IPS-18a (cell line): ENCODE data around the gene BCL2.

ENCODE experiments used
- H3K27ac ChIP-seq: one replicate; pipeline ENCODE4 v1.5.1; 2013; ENCODE audit warnings: low read length
- H3K27me3 ChIP-seq: one replicate; pipeline ENCODE4 v1.6.1; 2013; ENCODE audit warnings: mild to moderate bottlenecking, low read length; ENCODE audit not compliant: control insufficient read depth, insufficient read depth
- H3K36me3 ChIP-seq: one replicate; pipeline ENCODE4 v1.6.1; 2013; ENCODE audit warnings: low read depth, low read length; ENCODE audit not compliant: control insufficient read depth
- H3K4me1 ChIP-seq: one replicate; pipeline ENCODE4 v1.6.1; 2013; ENCODE audit warnings: low read depth, low read length; ENCODE audit not compliant: control insufficient read depth
- H3K4me3 ChIP-seq: one replicate; pipeline ENCODE4 v1.5.1; 2013; ENCODE audit warnings: low read length
- H3K9ac ChIP-seq: one replicate; pipeline ENCODE4 v1.6.1; 2013; ENCODE audit warnings: mild to moderate bottlenecking, low read length, moderate library complexity
- H3K9me3 ChIP-seq: one replicate; pipeline ENCODE4 v1.6.1; 2013; ENCODE audit warnings: low read depth, low read length; ENCODE audit not compliant: control insufficient read depth

The BCL2 gene

DNA sequence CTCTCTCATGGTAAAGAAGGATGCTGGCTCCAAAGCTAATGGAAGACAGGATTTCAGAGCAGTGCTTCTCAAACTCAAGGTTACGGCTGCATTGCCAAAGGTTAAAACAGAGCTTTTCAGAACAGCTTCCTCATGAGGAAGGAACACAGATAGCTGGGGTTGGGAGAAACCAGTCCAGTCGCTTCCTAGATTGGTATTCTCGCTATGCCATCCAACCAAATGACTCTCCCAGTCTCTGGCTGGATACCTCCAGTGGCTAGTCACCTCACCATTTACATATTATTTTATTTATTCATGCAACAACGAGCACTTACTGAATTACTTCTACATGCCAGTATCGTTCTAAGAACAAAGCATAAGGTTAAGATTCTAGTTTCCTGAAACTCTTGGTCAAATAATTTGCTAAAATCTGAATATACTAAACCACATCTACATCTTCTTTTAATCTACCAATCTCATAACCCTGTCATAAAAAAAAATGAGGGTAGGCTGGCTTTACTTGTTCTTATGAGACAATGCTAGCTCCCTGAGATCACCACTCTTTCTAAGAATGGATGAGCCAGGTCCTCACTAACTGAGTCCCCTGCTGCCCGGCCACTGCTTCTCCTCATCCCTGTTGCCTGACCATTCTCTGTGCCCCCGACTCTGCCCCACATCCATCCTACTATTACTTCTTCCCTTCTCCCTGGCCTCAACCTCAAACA lies 27.1 kb upstream of the BCL2 start:
- Histone ChIP-seq H3K27me3 (no peaks in the 10 kb centered on the region), H3K9ac (no peak overlapping the region), H3K27ac (no peak overlapping the region), H3K4me3 (no peak overlapping the region), H3K36me3 (peaks cover 45% of the 10 kb centered on the region), H3K9me3 (no peaks in the 10 kb centered on the region), H3K4me1 (no peaks in the 10 kb centered on the region)

DNA sequence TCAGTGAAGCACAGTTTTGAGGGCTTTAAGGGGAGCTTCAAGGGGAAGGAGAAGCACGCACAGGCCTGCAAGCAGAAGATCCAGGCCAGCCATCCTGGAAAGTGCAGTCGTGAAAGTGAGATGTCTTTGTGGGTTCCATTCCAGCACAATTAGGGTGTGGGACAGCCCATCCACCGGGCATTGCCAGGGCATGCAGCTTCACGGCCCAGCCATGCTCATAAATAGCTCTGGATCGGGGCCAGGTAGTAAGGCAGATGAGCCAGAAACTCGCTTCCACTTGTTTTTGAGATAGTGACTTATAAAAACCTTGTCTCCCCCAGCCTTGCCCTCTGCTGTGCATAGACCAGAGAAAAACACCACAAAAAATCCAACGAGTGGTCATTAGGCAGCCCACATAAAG lies 26.5 kb upstream of the BCL2 start:
- Histone ChIP-seq H3K27me3 (no peaks in the 10 kb centered on the region), H3K36me3 (peaks cover 41% of the 10 kb centered on the region), H3K9me3 (no peaks in the 10 kb centered on the region), H3K27ac (no peak overlapping the region), H3K4me3 (no peak overlapping the region), H3K4me1 (no peaks in the 10 kb centered on the region), H3K9ac (no peak overlapping the region)

DNA sequence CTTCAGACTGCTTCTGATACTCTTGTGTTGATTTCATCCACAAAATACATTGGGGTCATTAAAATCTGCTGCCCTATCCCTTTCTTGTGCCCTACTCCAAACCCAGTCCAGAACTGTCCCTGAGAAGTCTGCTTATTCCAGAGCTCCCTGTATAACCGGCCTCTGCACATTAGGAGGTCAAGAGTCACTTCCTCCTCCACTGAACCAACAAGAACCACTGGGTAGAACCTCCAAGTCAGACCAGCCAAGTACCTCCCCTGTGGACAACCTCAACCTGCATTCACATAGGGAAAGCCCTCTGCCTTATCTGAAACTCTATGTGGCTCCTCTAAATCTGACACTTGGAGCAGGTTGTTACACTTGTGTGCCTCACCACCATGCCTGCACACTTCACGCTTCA lies 25.3 kb upstream of the BCL2 start:
- Histone ChIP-seq H3K36me3 (peaks cover 38% of the 10 kb centered on the region), H3K4me3 (no peak overlapping the region), H3K9me3 (no peaks in the 10 kb centered on the region), H3K4me1 (peaks cover 7% of the 10 kb centered on the region), H3K27me3 (no peaks in the 10 kb centered on the region), H3K27ac (no peak overlapping the region), H3K9ac (no peak overlapping the region)

DNA sequence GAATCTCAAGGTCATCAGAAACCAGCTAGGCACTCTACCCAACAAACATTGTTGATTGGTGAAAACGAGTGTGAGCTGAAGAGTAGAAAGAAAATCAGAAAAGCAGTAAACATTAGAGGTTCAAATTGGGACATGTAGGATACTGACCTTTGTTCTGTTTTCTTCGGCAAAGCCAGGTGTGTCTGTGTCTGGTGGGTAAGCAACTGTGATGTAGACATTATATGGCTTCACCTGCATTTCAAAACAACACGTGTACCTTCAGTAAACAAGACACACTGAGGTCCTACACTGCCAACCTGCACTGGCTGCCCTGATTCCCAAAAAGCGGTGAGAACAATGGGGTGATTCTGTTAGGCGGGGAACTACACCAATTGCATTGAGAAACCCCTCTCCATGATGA lies 24.7 kb upstream of the BCL2 start:
- Histone ChIP-seq H3K27me3 (no peaks in the 10 kb centered on the region), H3K27ac (no peak overlapping the region), H3K9ac (no peak overlapping the region), H3K9me3 (no peaks in the 10 kb centered on the region), H3K4me3 (no peak overlapping the region), H3K4me1 (peaks cover 7% of the 10 kb centered on the region), H3K36me3 (peaks cover 31% of the 10 kb centered on the region)

DNA sequence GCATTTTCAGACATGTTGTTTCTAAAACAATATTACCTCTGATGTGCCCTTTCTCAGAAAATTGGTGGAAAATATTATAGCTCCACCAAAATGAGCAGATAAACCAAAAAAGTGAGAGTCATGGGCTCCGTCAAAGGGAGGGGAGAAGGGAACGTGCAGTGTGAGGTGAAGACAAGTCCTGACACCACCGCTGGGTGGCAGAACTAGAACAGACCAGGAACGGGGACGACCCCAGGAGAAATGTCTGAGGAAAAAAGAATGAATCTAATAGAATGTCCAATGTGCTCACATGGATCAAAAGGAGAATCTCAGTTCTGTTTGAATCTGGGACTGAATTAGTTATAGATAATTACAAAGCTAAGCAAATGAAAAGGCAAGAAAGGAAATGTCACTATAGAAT lies 22.6 kb upstream of the BCL2 start:
- no peak overlapping the region for H3K4me3 ChIP-seq

DNA sequence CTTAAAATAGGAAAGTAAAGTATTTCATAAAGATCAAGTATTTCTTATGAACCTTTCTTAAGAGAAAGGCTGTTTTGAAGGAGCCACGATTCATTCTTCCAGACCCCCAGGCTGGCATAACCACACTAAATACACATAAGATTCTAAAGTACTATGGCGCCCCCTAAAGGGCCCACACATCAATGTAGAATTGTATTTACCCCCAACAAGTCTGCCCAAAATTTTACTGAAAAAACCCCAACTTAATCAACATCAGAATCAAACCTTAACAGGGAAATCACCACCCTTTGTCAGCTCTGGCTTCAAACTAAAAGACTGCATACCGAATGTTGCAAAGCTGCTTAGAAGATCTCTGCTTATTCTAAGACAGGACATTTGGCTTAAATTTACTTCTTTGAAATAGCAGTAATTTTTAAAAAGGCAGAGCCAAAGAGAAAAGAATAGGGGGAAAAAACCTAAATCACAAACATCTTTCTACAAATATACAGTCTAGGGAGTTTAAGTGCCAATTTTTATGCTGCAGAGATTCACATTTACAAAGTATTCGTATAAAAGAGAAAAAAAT lies 20.4 kb upstream of the BCL2 start:
- no peak overlapping the region for H3K4me3 ChIP-seq
- H3K36me3 ChIP-seq = peaks cover 29% of the 10 kb centered on the region
- peaks cover 7% of the 10 kb centered on the region for H3K4me1 ChIP-seq
- H3K27ac ChIP-seq = no peak overlapping the region
- peak overlapping the region; percentile 24 for H3K9ac ChIP-seq
- no peaks in the 10 kb centered on the region for H3K9me3 ChIP-seq
- H3K27me3 ChIP-seq = no peaks in the 10 kb centered on the region

More for the DNA sequence above, 22.6 kb upstream of the BCL2 start:
- Histone ChIP-seq H3K27me3 (no peaks in the 10 kb centered on the region), H3K27ac (no peak overlapping the region), H3K9ac (no peak overlapping the region), H3K36me3 (peaks cover 33% of the 10 kb centered on the region), H3K4me1 (peaks cover 7% of the 10 kb centered on the region), H3K9me3 (no peaks in the 10 kb centered on the region)

DNA sequence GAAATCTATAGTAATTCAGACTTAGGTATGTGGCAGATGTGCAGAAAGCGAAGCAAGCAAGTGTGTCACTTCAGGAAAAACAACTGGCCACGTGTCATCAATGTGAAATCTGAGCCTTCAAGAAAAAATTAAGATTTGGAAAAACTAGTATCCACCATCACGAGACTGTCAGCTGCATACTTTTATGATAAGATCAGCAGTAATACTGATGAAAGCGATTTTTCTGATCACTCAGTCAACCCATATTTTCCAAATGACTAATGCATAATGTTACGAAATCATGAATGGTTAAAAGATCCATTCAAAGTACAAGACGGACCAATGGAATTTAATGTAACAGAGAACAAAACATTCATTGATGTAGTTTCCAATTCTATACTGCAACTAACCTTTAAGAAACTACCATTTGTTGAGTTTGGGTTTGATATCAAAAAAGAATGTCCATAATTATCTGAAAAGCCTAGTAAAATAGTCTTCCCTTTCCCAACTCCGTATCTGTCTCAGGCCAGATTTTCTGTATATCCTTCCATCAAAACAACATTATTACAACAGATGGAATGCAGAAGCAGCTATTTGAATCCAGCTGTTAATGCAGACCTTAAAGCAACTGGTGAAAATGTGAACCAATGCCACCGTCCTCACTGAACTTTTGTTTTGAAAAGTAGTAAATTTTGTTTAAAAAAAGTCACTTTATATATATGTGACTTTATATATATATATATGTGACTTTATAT lies 17.0 kb upstream of the BCL2 start:
- Histone ChIP-seq H3K4me1 (peaks cover 7% of the 10 kb centered on the region), H3K9me3 (no peaks in the 10 kb centered on the region), H3K9ac (no peak overlapping the region), H3K27me3 (no peaks in the 10 kb centered on the region), H3K27ac (no peak overlapping the region), H3K36me3 (peaks cover 37% of the 10 kb centered on the region), H3K4me3 (no peak overlapping the region)

DNA sequence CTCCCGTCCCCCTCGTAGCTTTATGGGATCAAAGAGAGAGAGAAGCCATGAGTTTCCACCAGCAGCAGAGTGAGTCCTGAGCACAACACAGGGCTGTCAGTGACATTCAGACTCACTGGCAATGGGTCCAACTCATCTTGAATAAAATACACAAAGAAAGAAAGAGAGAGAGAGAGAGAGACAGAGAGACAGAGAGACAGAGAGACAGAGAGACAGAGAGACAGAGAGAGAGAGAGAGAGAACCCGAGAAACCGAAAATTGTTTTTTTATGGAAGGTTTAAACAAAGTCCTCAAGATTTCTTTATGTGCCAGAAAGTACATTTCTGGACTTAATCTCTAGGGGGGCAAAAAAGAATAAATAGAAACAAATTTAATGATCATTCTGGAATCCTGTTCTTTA lies 11.5 kb upstream of the BCL2 start:
- no peaks in the 10 kb centered on the region for H3K9me3 ChIP-seq
- peaks cover 34% of the 10 kb centered on the region for H3K36me3 ChIP-seq
- no peaks in the 10 kb centered on the region for H3K27me3 ChIP-seq

DNA sequence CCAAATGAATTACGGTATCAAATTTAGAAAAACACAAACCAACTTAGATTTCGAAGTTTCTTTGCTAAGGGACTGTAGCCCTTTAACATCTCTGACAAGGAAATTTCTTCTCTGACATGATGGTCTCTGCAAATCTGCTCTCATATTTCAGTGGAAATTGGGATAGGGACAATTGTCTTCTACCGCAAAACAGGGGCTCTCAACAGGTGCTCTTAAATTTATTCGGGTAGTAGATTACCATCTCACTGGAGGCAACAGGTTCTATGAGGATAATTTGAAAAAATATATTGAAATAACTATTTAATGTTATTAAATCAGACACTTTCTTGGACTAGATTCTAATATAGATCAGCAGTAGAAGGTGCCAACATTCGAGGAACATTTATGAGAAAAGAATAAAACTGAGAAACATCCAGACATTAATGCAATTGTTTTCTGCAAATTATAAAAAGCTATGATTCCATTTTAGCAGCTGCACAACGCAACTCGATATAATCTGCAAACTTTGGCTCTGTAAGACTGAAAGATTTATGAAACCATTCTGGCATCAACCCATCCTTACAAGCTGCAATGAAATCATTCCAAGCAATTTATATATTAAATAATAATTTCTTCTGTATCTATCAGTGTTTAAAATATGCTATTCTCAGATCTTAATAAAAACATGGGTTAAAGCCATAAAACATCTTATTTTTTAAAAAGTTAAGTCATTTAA lies 10.0 kb upstream of the BCL2 start:
- Histone ChIP-seq H3K9ac (no peak overlapping the region), H3K36me3 (peaks cover 23% of the 10 kb centered on the region), H3K27ac (no peak overlapping the region), H3K9me3 (no peaks in the 10 kb centered on the region), H3K4me3 (no peak overlapping the region), H3K27me3 (no peaks in the 10 kb centered on the region), H3K4me1 (no peaks in the 10 kb centered on the region)

More for the DNA sequence above, 11.5 kb upstream of the BCL2 start:
- H3K27ac ChIP-seq = no peak overlapping the region
- H3K4me1 ChIP-seq = no peaks in the 10 kb centered on the region
- H3K4me3 ChIP-seq = no peak overlapping the region
- H3K9ac ChIP-seq = no peak overlapping the region

DNA sequence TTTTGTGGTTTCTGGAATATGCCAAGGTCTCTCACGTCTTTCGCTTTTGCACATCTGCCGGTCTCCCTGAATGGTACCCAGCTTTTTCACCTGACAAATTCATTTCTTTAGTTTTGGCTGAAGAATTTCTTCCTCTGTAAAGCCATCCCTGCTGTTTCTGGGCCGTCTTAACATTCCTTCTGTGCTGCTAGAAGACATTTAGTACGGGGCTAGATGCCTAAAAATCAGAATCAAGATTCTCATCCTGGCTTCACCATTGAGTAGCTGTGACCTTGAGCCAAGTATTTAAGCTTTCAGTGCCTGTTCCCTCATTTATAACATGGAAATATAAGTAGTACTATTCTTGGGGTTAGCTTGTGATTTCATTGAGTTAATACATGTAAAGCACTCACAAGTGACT lies 6.4 kb upstream of the BCL2 start:
- H3K27ac ChIP-seq = no peak overlapping the region
- H3K27me3 ChIP-seq = peaks cover 10% of the 10 kb centered on the region
- H3K9me3 ChIP-seq = no peaks in the 10 kb centered on the region

DNA sequence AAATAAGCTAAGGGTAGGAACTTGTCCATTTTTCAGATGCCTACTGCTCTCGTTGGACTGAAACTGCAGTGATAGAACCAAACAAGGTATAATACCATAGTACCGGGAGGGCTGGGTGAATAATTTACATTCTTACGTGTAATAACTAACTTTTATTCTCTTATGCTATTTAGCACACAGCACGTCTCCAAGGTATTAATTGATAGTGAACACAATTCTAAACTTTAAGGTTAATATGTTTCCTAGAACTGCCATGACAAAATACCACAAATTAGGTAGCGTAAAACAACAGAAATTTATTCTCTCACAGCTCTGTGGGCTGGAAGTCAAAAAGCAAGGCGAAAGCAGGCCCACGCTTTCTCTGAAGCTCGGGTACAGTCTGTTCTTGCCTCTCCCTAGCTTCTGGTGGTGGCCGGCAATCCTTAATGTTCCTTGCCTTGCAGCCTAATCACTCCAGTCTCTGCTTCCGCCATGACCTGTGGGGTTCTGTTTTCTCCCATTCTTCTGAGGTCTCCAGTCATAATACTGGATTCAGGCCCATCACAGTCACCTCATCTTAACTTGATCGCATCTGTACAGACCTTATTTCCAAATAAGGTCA lies 5.6 kb upstream of the BCL2 start:
- peaks cover 14% of the 10 kb centered on the region for H3K27me3 ChIP-seq

More for the DNA sequence above, 6.4 kb upstream of the BCL2 start:
- Histone ChIP-seq H3K9ac (no peak overlapping the region), H3K4me1 (peaks cover 7% of the 10 kb centered on the region), H3K36me3 (peaks cover 2% of the 10 kb centered on the region), H3K4me3 (no peak overlapping the region)

More for the DNA sequence above, 5.6 kb upstream of the BCL2 start:
- peaks cover 9% of the 10 kb centered on the region for H3K4me1 ChIP-seq
- no peak overlapping the region for H3K27ac ChIP-seq
- H3K36me3 ChIP-seq = no peaks in the 10 kb centered on the region
- no peak overlapping the region for H3K4me3 ChIP-seq
- H3K9ac ChIP-seq = no peak overlapping the region
- no peaks in the 10 kb centered on the region for H3K9me3 ChIP-seq
